ENCODE measurements around the gene PPIL1.

The PPIL1 gene

GRCh38 chr6:36908747-36909146, 34.1 kb upstream of the PPIL1 start:
- Histone ChIP-seq H3K4me3 (replicated peaks; ENCODE audit: low read depth, low read length) (no peak overlapping the region), H3K27me3 (replicated peaks; ENCODE audit: control insufficient read depth, insufficient read depth, low read length) (no peaks in the 10 kb centered on the region), H3K36me3 (ENCODE audit: control insufficient read depth, insufficient read depth, low read length) (peaks cover 1% of the 10 kb centered on the region)
- no peak for DNase-seq (ENCODE audit: extremely low read depth, insufficient read length)
- TF ChIP-seq, protein P1, sequence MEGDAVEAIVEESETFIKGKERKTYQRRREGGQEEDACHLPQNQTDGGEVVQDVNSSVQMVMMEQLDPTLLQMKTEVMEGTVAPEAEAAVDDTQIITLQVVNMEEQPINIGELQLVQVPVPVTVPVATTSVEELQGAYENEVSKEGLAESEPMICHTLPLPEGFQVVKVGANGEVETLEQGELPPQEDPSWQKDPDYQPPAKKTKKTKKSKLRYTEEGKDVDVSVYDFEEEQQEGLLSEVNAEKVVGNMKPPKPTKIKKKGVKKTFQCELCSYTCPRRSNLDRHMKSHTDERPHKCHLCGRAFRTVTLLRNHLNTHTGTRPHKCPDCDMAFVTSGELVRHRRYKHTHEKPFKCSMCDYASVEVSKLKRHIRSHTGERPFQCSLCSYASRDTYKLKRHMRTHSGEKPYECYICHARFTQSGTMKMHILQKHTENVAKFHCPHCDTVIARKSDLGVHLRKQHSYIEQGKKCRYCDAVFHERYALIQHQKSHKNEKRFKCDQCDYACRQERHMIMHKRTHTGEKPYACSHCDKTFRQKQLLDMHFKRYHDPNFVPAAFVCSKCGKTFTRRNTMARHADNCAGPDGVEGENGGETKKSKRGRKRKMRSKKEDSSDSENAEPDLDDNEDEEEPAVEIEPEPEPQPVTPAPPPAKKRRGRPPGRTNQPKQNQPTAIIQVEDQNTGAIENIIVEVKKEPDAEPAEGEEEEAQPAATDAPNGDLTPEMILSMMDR (IDR thresholded peaks at IDR 0.05; ENCODE audit: insufficient read depth, low read length, poor library complexity, severe bottlenecking) = no peak

GRCh38 chr6:36907781-36908180, 33.2 kb upstream of the PPIL1 start:
- Histone ChIP-seq H3K4me3 (replicated peaks; ENCODE audit: low read depth, low read length) (no peak overlapping the region), H3K27me3 (replicated peaks; ENCODE audit: control insufficient read depth, insufficient read depth, low read length) (no peaks in the 10 kb centered on the region), H3K36me3 (ENCODE audit: control insufficient read depth, insufficient read depth, low read length) (peaks cover 1% of the 10 kb centered on the region)
- TF ChIP-seq, protein P1 (IDR thresholded peaks at IDR 0.05; ENCODE audit: insufficient read depth, low read length, poor library complexity, severe bottlenecking) = no peak
- DNase-seq (ENCODE audit: extremely low read depth, insufficient read length) = no peak

GRCh38 chr6:36906539-36907325, 32.1 kb upstream of the PPIL1 start:
- no peak for DNase-seq (ENCODE audit: extremely low read depth, insufficient read length)
- Histone ChIP-seq H3K36me3 (ENCODE audit: control insufficient read depth, insufficient read depth, low read length) (peaks cover 1% of the 10 kb centered on the region), H3K27me3 (replicated peaks; ENCODE audit: control insufficient read depth, insufficient read depth, low read length) (no peaks in the 10 kb centered on the region), H3K4me3 (replicated peaks; ENCODE audit: low read depth, low read length) (no peak overlapping the region)
- TF ChIP-seq, protein P1 (IDR thresholded peaks at IDR 0.05; ENCODE audit: insufficient read depth, low read length, poor library complexity, severe bottlenecking) = no peak

GRCh38 chr6:36904851-36905393, 30.3 kb upstream of the PPIL1 start:
- no peak for DNase-seq (ENCODE audit: extremely low read depth, insufficient read length)
- Histone ChIP-seq H3K36me3 (ENCODE audit: control insufficient read depth, insufficient read depth, low read length) (peaks cover 1% of the 10 kb centered on the region), H3K4me3 (replicated peaks; ENCODE audit: low read depth, low read length) (no peak overlapping the region), H3K27me3 (replicated peaks; ENCODE audit: control insufficient read depth, insufficient read depth, low read length) (no peaks in the 10 kb centered on the region)
- TF ChIP-seq, protein P1 (IDR thresholded peaks at IDR 0.05; ENCODE audit: insufficient read depth, low read length, poor library complexity, severe bottlenecking) = no peak

GRCh38 chr6:36904114-36904513, 29.5 kb upstream of the PPIL1 start:
- TF ChIP-seq, protein P1 (IDR thresholded peaks at IDR 0.05; ENCODE audit: insufficient read depth, low read length, poor library complexity, severe bottlenecking) = no peak
- H3K4me3 ChIP-seq (replicated peaks; ENCODE audit: low read depth, low read length) = no peak overlapping the region
- H3K36me3 ChIP-seq (ENCODE audit: control insufficient read depth, insufficient read depth, low read length) = peaks cover 1% of the 10 kb centered on the region
- H3K27me3 ChIP-seq (replicated peaks; ENCODE audit: control insufficient read depth, insufficient read depth, low read length) = no peaks in the 10 kb centered on the region
- no peak for DNase-seq (ENCODE audit: extremely low read depth, insufficient read length)
